WTC11 (cell line): Measurements from ENCODE around the gene CALHM5.

Source experiments
- CREB1 ChIP-seq: sonication (generic); formaldehyde crosslinking; IDR thresholded peaks from 2 replicates; pipeline ENCODE4 v1.8.0; 2023; ENCODE audit warnings: mild to moderate bottlenecking, missing genetic modification reagents
- NR3C1 ChIP-seq: sonication (generic); formaldehyde crosslinking; conservative IDR thresholded peaks from 2 replicates; pipeline ENCODE4 v1.8.1; 2023; ENCODE audit warnings: low read depth, mild to moderate bottlenecking, missing genetic modification reagents
- TF ChIP-seq, protein P1 (sequence below): fragments of 200-600 bp; IDR thresholded peaks from 2 replicates; pipeline ENCODE4 v1.8.0; 2022; ENCODE audit warnings: antibody characterized with exemption
- TF ChIP-seq, protein P2 (sequence below): sonication (generic); formaldehyde crosslinking; IDR thresholded peaks from 2 replicates; pipeline ENCODE4 v1.8.1; 2022; ENCODE audit warnings: low read depth, missing genetic modification reagents, borderline replicate concordance

DNA sequence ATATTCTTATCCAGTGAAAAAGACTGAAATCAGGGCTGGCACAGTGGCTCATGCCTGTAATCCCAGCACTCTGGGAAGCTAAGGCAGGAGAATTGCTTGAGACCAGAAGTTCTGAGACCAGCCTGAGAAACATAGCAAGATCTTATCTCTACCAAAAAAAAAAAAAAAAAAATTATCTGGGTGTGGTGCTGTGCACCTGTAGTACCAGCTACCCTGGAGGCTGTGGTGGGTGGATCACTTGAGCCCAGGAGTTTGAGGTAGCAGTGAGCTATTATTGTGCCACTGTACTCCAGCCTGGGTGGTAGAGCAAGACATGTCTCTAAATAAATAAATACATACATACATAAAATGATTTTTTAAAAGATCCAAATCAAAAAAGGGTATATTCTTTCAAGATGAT, 43.9 kb upstream of the CALHM5 start:
- TF ChIP-seq, protein P1, sequence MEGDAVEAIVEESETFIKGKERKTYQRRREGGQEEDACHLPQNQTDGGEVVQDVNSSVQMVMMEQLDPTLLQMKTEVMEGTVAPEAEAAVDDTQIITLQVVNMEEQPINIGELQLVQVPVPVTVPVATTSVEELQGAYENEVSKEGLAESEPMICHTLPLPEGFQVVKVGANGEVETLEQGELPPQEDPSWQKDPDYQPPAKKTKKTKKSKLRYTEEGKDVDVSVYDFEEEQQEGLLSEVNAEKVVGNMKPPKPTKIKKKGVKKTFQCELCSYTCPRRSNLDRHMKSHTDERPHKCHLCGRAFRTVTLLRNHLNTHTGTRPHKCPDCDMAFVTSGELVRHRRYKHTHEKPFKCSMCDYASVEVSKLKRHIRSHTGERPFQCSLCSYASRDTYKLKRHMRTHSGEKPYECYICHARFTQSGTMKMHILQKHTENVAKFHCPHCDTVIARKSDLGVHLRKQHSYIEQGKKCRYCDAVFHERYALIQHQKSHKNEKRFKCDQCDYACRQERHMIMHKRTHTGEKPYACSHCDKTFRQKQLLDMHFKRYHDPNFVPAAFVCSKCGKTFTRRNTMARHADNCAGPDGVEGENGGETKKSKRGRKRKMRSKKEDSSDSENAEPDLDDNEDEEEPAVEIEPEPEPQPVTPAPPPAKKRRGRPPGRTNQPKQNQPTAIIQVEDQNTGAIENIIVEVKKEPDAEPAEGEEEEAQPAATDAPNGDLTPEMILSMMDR, result no peak
- TF ChIP-seq NR3C1 (no peak), CREB1 (no peak)
- TF ChIP-seq, protein P2, sequence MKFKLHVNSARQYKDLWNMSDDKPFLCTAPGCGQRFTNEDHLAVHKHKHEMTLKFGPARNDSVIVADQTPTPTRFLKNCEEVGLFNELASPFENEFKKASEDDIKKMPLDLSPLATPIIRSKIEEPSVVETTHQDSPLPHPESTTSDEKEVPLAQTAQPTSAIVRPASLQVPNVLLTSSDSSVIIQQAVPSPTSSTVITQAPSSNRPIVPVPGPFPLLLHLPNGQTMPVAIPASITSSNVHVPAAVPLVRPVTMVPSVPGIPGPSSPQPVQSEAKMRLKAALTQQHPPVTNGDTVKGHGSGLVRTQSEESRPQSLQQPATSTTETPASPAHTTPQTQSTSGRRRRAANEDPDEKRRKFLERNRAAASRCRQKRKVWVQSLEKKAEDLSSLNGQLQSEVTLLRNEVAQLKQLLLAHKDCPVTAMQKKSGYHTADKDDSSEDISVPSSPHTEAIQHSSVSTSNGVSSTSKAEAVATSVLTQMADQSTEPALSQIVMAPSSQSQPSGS (CRISPR knock-in tag), result no peak
